AG04450 (cell line): ENCODE data around the gene PLSCR3. TPM values are rescaled to one million over a fixed set of nuclear protein-coding genes. Genes with fewer than 3 reads are reported as not detected.
"Not testable (repeated sequence)": the region's sequence is repeated elsewhere in the genome, so short reads cannot be mapped to it uniquely, and the experiment has no call there.

Experiments used
- CTCF ChIA-PET: fragments of 300-600, 350-600 bp; formaldehyde crosslinking; extraction: SDS; loops from one replicate; lab custom pipeline; 2022; ENCODE audit warnings: antibody characterized with exemption, inconsistent platforms; lab: Charles Lee
- POLR2A ChIA-PET: fragments of 350-600 bp; formaldehyde crosslinking; extraction: SDS; loops from one replicate; lab custom pipeline; 2021; ENCODE audit warnings: antibody characterized with exemption, inconsistent platforms; lab: Yijun Ruan, JAX
- DNase-seq: peaks from one replicate; pipeline ENCODE4 v3.0.0-alpha.2; 2011; ENCODE audit warnings: low read depth, low spot score
- H3K27ac ChIP-seq: one replicate; pipeline ENCODE4 v1.5.1; 2012; ENCODE audit warnings: low read depth, low read length, control low read depth
- H3K27me3 ChIP-seq: one replicate; pipeline ENCODE4 v1.6.0; 2012; ENCODE audit warnings: low read length; ENCODE audit not compliant: control insufficient read depth, insufficient read depth
- H3K4me3 ChIP-seq: 2 replicates; pipeline ENCODE4 v1.5.1; 2011; ENCODE audit warnings: mild to moderate bottlenecking, low read depth, low read length, control low read depth
- H3K9me3 ChIP-seq: 2 replicates; pipeline ENCODE4 v1.5.1; 2012; ENCODE audit warnings: low read length; ENCODE audit not compliant: control insufficient read depth, insufficient read depth
- polyA plus RNA-seq: library from polyadenylated mRNA; depleted of rRNA; stranded (reverse); fragments of >200 nt; gene quantifications from 2 replicates; pipeline ENCODE4 v1.2.3, GENCODE V29; 2011
- TF ChIP-seq, protein P1 (sequence below): IDR thresholded peaks from 2 replicates; pipeline ENCODE4 v1.5.1; 2011; ENCODE audit warnings: low read depth, low read length, control low read depth, inconsistent platforms

Gene PLSCR3
- polyA plus RNA-seq, 1 experiment = 35.2 TPM

GRCh38 chr17:7367918-7368598 is 26.3 kb downstream of the PLSCR3 start:
- Histone ChIP-seq H3K9me3 (no peaks in the 10 kb centered on the region), H3K27me3 (peaks cover 14% of the 10 kb centered on the region), H3K4me3 (no peak overlapping the region), H3K27ac (no peak overlapping the region)
- ChIA-PET CTCF (no interaction called here), POLR2A (no interaction called here)
- DNase-seq = no peak
- TF ChIP-seq, protein P1, sequence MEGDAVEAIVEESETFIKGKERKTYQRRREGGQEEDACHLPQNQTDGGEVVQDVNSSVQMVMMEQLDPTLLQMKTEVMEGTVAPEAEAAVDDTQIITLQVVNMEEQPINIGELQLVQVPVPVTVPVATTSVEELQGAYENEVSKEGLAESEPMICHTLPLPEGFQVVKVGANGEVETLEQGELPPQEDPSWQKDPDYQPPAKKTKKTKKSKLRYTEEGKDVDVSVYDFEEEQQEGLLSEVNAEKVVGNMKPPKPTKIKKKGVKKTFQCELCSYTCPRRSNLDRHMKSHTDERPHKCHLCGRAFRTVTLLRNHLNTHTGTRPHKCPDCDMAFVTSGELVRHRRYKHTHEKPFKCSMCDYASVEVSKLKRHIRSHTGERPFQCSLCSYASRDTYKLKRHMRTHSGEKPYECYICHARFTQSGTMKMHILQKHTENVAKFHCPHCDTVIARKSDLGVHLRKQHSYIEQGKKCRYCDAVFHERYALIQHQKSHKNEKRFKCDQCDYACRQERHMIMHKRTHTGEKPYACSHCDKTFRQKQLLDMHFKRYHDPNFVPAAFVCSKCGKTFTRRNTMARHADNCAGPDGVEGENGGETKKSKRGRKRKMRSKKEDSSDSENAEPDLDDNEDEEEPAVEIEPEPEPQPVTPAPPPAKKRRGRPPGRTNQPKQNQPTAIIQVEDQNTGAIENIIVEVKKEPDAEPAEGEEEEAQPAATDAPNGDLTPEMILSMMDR = no peak

GRCh38 chr17:7367083-7367482 is 27.2 kb downstream of the PLSCR3 start:
- TF ChIP-seq, protein P1 = no peak
- no peak for DNase-seq
- peaks cover 14% of the 10 kb centered on the region for H3K27me3 ChIP-seq
- POLR2A ChIA-PET = no interaction called here
- CTCF ChIA-PET = no interaction called here
- no peaks in the 10 kb centered on the region for H3K9me3 ChIP-seq
- no peak overlapping the region for H3K4me3 ChIP-seq
- H3K27ac ChIP-seq = no peak overlapping the region

GRCh38 chr17:7365963-7366362 is 28.4 kb downstream of the PLSCR3 start:
- H3K27me3 ChIP-seq = peaks cover 14% of the 10 kb centered on the region
- H3K27ac ChIP-seq, POLR2A ChIA-PET, H3K4me3 ChIP-seq, DNase-seq, H3K9me3 ChIP-seq: not testable (repeated sequence)
- CTCF ChIA-PET = interaction anchor here (0.6 kb wide), 1 partner anchor 346 kb away, joined by 3 read pairs; no protein-coding TSS in a partner anchor

GRCh38 chr17:7363311-7363710 is 31.0 kb downstream of the PLSCR3 start:
- TF ChIP-seq, protein P1 = no peak
- no peak overlapping the region for H3K4me3 ChIP-seq
- H3K27me3 ChIP-seq = peaks cover 2% of the 10 kb centered on the region
- CTCF ChIA-PET = interaction anchor here (0.5 kb wide), 1 partner anchor 22 kb away, joined by 5 read pairs; no protein-coding TSS in a partner anchor
- H3K27ac ChIP-seq = no peak overlapping the region
- DNase-seq = no peak
- POLR2A ChIA-PET = interaction anchor here (0.6 to 0.8 kb wide), 3 partner anchors 12 to 121 kb away, joined by 3 to 5 read pairs (median 4); no protein-coding TSS in a partner anchor
- no peaks in the 10 kb centered on the region for H3K9me3 ChIP-seq

- Histone ChIP-seq H3K27ac (no peak overlapping the region), H3K9me3 (no peaks in the 10 kb centered on the region), H3K27me3 (no peaks in the 10 kb centered on the region), H3K4me3 (no peak overlapping the region)
- CTCF ChIA-PET = interaction anchor here (0.8 to 1.2 kb wide), 2 partner anchors 75 to 199 kb away, joined by 3 to 10 read pairs; no protein-coding TSS in a partner anchor
- TF ChIP-seq, protein P1 = no peak
- POLR2A ChIA-PET = interaction anchor here (0.5 kb wide), 1 partner anchor 10 kb away, joined by 5 read pairs; no protein-coding TSS in a partner anchor
- DNase-seq = no peak
These were observed 32.4 kb downstream of the PLSCR3 start for GRCh38 chr17:7361906-7362305.
